Peyer's patch (tissue), 4 donors: ENCODE results near the gene ZFYVE1. TPM values are rescaled to one million over a fixed set of nuclear protein-coding genes. Genes with fewer than 3 reads are reported as not detected.

Experiments
- DNase-seq, 3 donors: peaks; one replicate each; pipeline ENCODE4 v3.0.0-alpha.2; 2017 to 2019
- H3K27ac ChIP-seq, 4 donors: fragments of 200-600 bp; sonication (generic); one replicate each; pipeline ENCODE4 v1.5.1; 2016 to 2019
- H3K27me3 ChIP-seq, 2 donors: fragments of 200-600 bp; sonication (generic); one replicate each; pipeline ENCODE4 v1.5.1; 2019
- H3K36me3 ChIP-seq, 3 donors: fragments of 200-600 bp; sonication (generic); one replicate each; pipeline ENCODE4 v1.5.1; 2016 to 2019
- H3K4me1 ChIP-seq, 4 donors: fragments of 200-600 bp; sonication (generic); one replicate each; pipeline ENCODE4 v1.5.1; 2016 to 2019
- H3K4me3 ChIP-seq, 4 donors: fragments of 200-600 bp; sonication (generic); 1 replicate in 3 of 4; 2 replicates in 1 of 4; pipeline ENCODE4 v1.5.1; 2016 to 2019; ENCODE audit warnings: mild to moderate bottlenecking in 1 of 4
- H3K9me3 ChIP-seq, 4 donors: fragments of 200-600 bp; sonication (generic); one replicate each; pipeline ENCODE4 v1.5.1; 2016 to 2019; ENCODE audit warnings: mild to moderate bottlenecking in 1 of 4
- POLR2A ChIP-seq, 2 donors: fragments of 450-650 bp; IDR thresholded peaks; one replicate each; pipeline ENCODE4 v1.5.1; 2017; ENCODE audit warnings: antibody characterized with exemption in 2 of 2, mild to moderate bottlenecking in 2 of 2, moderate library complexity in 2 of 2
- total RNA-seq, 4 donors: library from RNA; depleted of rRNA; stranded (reverse); fragments of >200 nt; gene quantifications; one replicate each; pipeline ENCODE4 v1.1.0, GENCODE V29; 2016
- TF ChIP-seq, protein P1 (sequence below), 6 experiments: fragments of 450-650 bp in 4 of 6; fragments of 200-600 bp in 2 of 6; sonication (generic) in 1 of 6; IDR thresholded peaks; one replicate each; pipeline ENCODE4 v1.5.1; 2017 to 2019; ENCODE audit warnings: antibody characterized with exemption in 6 of 6, mild to moderate bottlenecking in 3 of 6, moderate library complexity in 1 of 6

The ZFYVE1 gene
- total RNA-seq, 4 donors from 2014 or later, result 8.3 to 32.5 (median 26.8) TPM

GRCh38 chr14:72952171-72952570 lies 74.7 kb downstream of the ZFYVE1 start:
- TF ChIP-seq POLR2A (IDR thresholded peaks at IDR 0.05), result no peak
- TF ChIP-seq, protein P1, sequence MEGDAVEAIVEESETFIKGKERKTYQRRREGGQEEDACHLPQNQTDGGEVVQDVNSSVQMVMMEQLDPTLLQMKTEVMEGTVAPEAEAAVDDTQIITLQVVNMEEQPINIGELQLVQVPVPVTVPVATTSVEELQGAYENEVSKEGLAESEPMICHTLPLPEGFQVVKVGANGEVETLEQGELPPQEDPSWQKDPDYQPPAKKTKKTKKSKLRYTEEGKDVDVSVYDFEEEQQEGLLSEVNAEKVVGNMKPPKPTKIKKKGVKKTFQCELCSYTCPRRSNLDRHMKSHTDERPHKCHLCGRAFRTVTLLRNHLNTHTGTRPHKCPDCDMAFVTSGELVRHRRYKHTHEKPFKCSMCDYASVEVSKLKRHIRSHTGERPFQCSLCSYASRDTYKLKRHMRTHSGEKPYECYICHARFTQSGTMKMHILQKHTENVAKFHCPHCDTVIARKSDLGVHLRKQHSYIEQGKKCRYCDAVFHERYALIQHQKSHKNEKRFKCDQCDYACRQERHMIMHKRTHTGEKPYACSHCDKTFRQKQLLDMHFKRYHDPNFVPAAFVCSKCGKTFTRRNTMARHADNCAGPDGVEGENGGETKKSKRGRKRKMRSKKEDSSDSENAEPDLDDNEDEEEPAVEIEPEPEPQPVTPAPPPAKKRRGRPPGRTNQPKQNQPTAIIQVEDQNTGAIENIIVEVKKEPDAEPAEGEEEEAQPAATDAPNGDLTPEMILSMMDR (IDR thresholded peaks at IDR 0.05), result no peak
- peaks cover 0 to 28% (median 0%) of the 10 kb centered on the region in 3 donors for H3K36me3 ChIP-seq
- no peaks in the 10 kb centered on the region for H3K4me1 ChIP-seq
- no peaks in the 10 kb centered on the region for H3K9me3 ChIP-seq
- no peaks in the 10 kb centered on the region for H3K27me3 ChIP-seq
- H3K27ac ChIP-seq, result no peak overlapping the region
- DNase-seq, result no peak
- H3K4me3 ChIP-seq, result no peak overlapping the region

DNA sequence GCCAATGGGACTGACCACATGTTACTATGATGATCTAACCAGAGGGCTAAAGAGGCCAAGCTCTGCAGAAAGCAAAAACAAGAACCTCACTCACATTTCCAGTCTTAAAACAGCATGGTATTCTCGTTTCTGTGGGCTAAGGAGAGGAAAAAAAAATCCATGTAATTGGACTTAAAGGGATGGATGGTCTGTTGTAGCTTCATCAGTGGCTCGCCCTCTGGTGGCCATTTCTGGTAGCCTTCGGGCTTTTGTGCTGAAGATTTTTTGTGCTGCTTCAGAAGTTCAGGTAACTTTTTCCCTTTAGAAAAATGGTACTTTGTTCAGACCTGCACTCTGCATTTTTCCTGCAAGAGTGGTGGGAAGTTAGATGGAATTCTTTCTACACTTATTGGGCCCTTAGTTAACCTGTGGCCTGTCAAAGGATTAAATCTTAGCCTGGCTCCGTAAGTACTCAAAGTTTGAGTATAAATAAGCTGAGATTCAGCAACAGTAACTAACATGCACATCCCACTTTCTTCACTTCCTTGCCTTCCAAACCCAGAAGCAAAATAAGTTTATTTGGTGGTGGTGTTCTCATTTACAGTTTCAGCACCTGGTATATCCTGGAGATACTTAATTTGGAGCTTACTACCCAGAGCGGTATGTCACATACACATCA lies 78.3 kb downstream of the ZFYVE1 start:
- H3K9me3 ChIP-seq, result no peaks in the 10 kb centered on the region
- peak; percentile 76 to 89 (median 77) for DNase-seq
- peaks cover 0 to 24% (median 0%) of the 10 kb centered on the region in 3 donors for H3K36me3 ChIP-seq
- H3K4me1 ChIP-seq, result no peaks in the 10 kb centered on the region
- H3K27ac ChIP-seq, result no peak overlapping the region
- TF ChIP-seq POLR2A (IDR thresholded peaks at IDR 0.05), result no peak
- TF ChIP-seq, protein P1 (IDR thresholded peaks at IDR 0.05), result peak; percentile 65 to 88 (median 80)
- no peak overlapping the region for H3K4me3 ChIP-seq
- no peaks in the 10 kb centered on the region for H3K27me3 ChIP-seq

DNA sequence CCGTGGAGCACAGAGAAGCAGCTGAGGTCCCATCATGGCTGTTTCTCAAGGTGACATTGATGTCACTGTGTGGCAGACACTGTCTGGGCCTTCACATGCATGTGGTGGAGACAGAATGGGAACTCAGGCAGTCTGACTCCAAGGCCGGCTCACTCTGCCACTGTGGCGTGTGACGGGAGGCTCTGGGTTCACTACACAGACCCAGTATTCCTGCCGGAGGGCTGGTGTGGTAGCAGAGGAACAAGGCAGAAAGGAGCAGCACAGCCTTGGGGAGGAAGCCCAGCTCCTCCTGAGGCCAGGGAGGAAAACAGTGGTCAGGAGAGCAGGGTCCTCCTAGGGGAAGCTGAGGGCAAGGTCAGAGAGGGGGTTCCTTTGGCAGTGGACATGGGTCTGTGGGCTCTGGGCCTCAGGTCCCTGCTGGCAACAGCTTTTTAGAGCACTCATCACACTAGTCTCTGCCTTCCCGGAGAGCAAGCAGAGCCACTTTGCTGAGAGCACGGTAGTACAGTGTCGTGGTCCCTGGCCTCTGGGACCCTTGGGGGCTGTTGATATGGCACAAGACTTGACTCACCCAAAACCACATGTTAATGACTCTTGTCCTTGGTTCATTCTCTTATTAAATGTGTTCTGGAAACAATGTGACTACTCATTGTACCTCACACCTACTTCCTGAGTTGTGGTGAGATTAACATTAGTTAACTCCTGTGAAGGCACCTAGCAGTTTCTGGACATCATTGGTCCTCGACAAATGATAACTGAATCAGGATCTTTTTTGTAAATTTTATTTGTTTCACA lies 79.3 kb downstream of the ZFYVE1 start:
- no peaks in the 10 kb centered on the region for H3K27me3 ChIP-seq
- TF ChIP-seq, protein P1 (IDR thresholded peaks at IDR 0.05), result no peak
- no peak for TF ChIP-seq POLR2A (IDR thresholded peaks at IDR 0.05)
- H3K27ac ChIP-seq, result no peak overlapping the region
- no peaks in the 10 kb centered on the region for H3K9me3 ChIP-seq
- H3K4me3 ChIP-seq, result no peak overlapping the region
- no peak for DNase-seq
- peaks cover 0 to 35% (median 0%) of the 10 kb centered on the region in 3 donors for H3K36me3 ChIP-seq
- no peaks in the 10 kb centered on the region for H3K4me1 ChIP-seq

- no peak for TF ChIP-seq POLR2A (IDR thresholded peaks at IDR 0.05)
- TF ChIP-seq, protein P1 (IDR thresholded peaks at IDR 0.05), result no peak
- DNase-seq, result no peak
- H3K4me1 ChIP-seq, result no peaks in the 10 kb centered on the region
- H3K27ac ChIP-seq, result no peak overlapping the region
- no peaks in the 10 kb centered on the region for H3K9me3 ChIP-seq
- H3K36me3 ChIP-seq, result peaks cover 0 to 41% (median 0%) of the 10 kb centered on the region in 3 donors
- no peaks in the 10 kb centered on the region for H3K27me3 ChIP-seq
- H3K4me3 ChIP-seq, result no peak overlapping the region
Observed at GRCh38 chr14:72946491-72946890, 80.4 kb downstream of the ZFYVE1 start.

- H3K27ac ChIP-seq, result no peak overlapping the region
- H3K4me1 ChIP-seq, result no peaks in the 10 kb centered on the region
- DNase-seq, result no peak
- no peak overlapping the region for H3K4me3 ChIP-seq
- TF ChIP-seq, protein P1 (IDR thresholded peaks at IDR 0.05), result no peak
- no peak for TF ChIP-seq POLR2A (IDR thresholded peaks at IDR 0.05)
- no peaks in the 10 kb centered on the region for H3K27me3 ChIP-seq
- peaks cover 0 to 50% (median 0%) of the 10 kb centered on the region in 3 donors for H3K36me3 ChIP-seq
- H3K9me3 ChIP-seq, result no peaks in the 10 kb centered on the region
Observed at GRCh38 chr14:72945356-72946027, 81.4 kb downstream of the ZFYVE1 start.
